Glutamatergic neuron (in vitro differentiated cells): Measurements from ENCODE around the gene PTPN20. TPM values are rescaled to one million over a fixed set of nuclear protein-coding genes. Genes with fewer than 3 reads are reported as not detected.

ENCODE experiments used
- DNase-seq: peaks from one replicate; pipeline ENCODE4 v3.0.0; 2022
- H3K27ac Mint-ChIP-seq: one replicate; pipeline ENCODE4 v1.8.0; 2020; ENCODE audit warnings: mild to moderate bottlenecking, mixed read lengths, inconsistent platforms; ENCODE audit not compliant: unreplicated experiment
- H3K27me3 Mint-ChIP-seq: one replicate; pipeline ENCODE4 v1.8.0; 2020; ENCODE audit warnings: mild to moderate bottlenecking, moderate library complexity, mixed read lengths, inconsistent platforms; ENCODE audit not compliant: unreplicated experiment
- H3K36me3 Mint-ChIP-seq: one replicate; pipeline ENCODE4 v1.8.0; 2020; ENCODE audit warnings: mild to moderate bottlenecking, mixed read lengths, inconsistent platforms; ENCODE audit not compliant: unreplicated experiment
- H3K4me1 Mint-ChIP-seq: one replicate; pipeline ENCODE4 v1.8.0; 2020; ENCODE audit warnings: mild to moderate bottlenecking, low read depth, mixed read lengths, inconsistent platforms; ENCODE audit not compliant: unreplicated experiment
- H3K4me3 Mint-ChIP-seq: one replicate; pipeline ENCODE4 v1.8.0; 2020; ENCODE audit warnings: mild to moderate bottlenecking, mixed read lengths, inconsistent platforms; ENCODE audit not compliant: unreplicated experiment
- H3K9me3 Mint-ChIP-seq: one replicate; pipeline ENCODE4 v1.8.0; 2020; ENCODE audit warnings: mild to moderate bottlenecking, moderate library complexity, mixed read lengths, inconsistent platforms; ENCODE audit not compliant: unreplicated experiment
- CTCF ChIP-seq: fragments of 200-600 bp; sonication (generic); IDR thresholded peaks from one replicate; pipeline ENCODE4 v1.5.0; 2021; ENCODE audit not compliant: partially characterized antibody, unreplicated experiment
- total RNA-seq: library from RNA; stranded (reverse); fragmentation: NEBNext Ultra II Directional; extraction: Animal tissue kit (Norgen Biotek cat#: 25700); gene quantifications from one replicate; pipeline ENCODE4 v1.2.1, GENCODE V29; 2021; ENCODE audit not compliant: unreplicated experiment

Gene PTPN20
- total RNA-seq, 1 donor from 2014 or later: not detected

GRCh38 chr10:47040041-47040491, 128.8 kb downstream of the PTPN20 start:
- Mint-ChIP-seq H3K9me3 (peaks cover 5% of the 10 kb centered on the region), H3K27me3 (peaks cover 8% of the 10 kb centered on the region), H3K4me1 (peaks cover 15% of the 10 kb centered on the region), H3K4me3 (no peak overlapping the region), H3K36me3 (no peaks in the 10 kb centered on the region), H3K27ac (no peak overlapping the region)
- no peak for DNase-seq
- TF ChIP-seq CTCF: no peak

- Mint-ChIP-seq H3K27me3 (peaks cover 10% of the 10 kb centered on the region), H3K9me3 (peaks cover 7% of the 10 kb centered on the region), H3K4me1 (peaks cover 15% of the 10 kb centered on the region), H3K36me3 (no peaks in the 10 kb centered on the region), H3K27ac (no peak overlapping the region), H3K4me3 (no peak overlapping the region)
- DNase-seq: no peak
- TF ChIP-seq CTCF: no peak
Observed at GRCh38 chr10:47040681-47041080, 129.5 kb downstream of the PTPN20 start.

GRCh38 chr10:47041396-47042198, 130.4 kb downstream of the PTPN20 start:
- Mint-ChIP-seq H3K9me3 (peaks cover 7% of the 10 kb centered on the region), H3K27ac (no peak overlapping the region), H3K4me3 (no peak overlapping the region)

GRCh38 chr10:47042199-47042473, 130.9 kb downstream of the PTPN20 start:
- H3K9me3 Mint-ChIP-seq: peaks cover 5% of the 10 kb centered on the region
- H3K36me3 Mint-ChIP-seq: no peaks in the 10 kb centered on the region
- TF ChIP-seq CTCF: no peak
- peaks cover 8% of the 10 kb centered on the region for H3K27me3 Mint-ChIP-seq
- DNase-seq: no peak
- no peak overlapping the region for H3K4me3 Mint-ChIP-seq
- no peak overlapping the region for H3K27ac Mint-ChIP-seq
- H3K4me1 Mint-ChIP-seq: peaks cover 15% of the 10 kb centered on the region

More at GRCh38 chr10:47041396-47042198, 130.4 kb downstream of the PTPN20 start:
- DNase-seq: no peak
- no peaks in the 10 kb centered on the region for H3K36me3 Mint-ChIP-seq
- H3K27me3 Mint-ChIP-seq: peaks cover 10% of the 10 kb centered on the region
- TF ChIP-seq CTCF: no peak
- H3K4me1 Mint-ChIP-seq: peaks cover 15% of the 10 kb centered on the region
